K562 (cell line): ENCODE results near the gene SRC. TPM values are rescaled to one million over a fixed set of nuclear protein-coding genes. Genes with fewer than 3 reads are reported as not detected.

Source experiments
- CREB1 ChIP-seq, 2 experiments: sonication (generic) in 1 of 2; formaldehyde crosslinking in 1 of 2; IDR thresholded peaks; 2 replicates each; pipeline versions ENCODE4 v1.6.1 to v1.8.0; 2012 to 2022; ENCODE audit warnings: inconsistent platforms in 1 of 2, mild to moderate bottlenecking in 1 of 2, missing genetic modification reagents in 1 of 2, moderate library complexity in 1 of 2
- CUX1 ChIP-seq: fragments of 200-800 bp; sonication (Bioruptor generic); IDR thresholded peaks from 2 replicates; pipeline ENCODE4 v1.6.1; 2016; ENCODE audit warnings: missing genetic modification characterization, missing compliant biosample characterization
- GATA2 ChIP-seq: sonication (generic); formaldehyde crosslinking; IDR thresholded peaks from 2 replicates; pipeline ENCODE4 v1.4.0; 2020; ENCODE audit warnings: mild to moderate bottlenecking, missing genetic modification reagents
- IRF2 ChIP-seq: sonication (generic); formaldehyde crosslinking; IDR thresholded peaks from 2 replicates; pipeline ENCODE4 v1.8.1; 2022; ENCODE audit warnings: mild to moderate bottlenecking, missing genetic modification reagents
- MLLT1 ChIP-seq, 2 experiments: fragments of 450-650 bp; IDR thresholded peaks; 2 replicates each; pipeline ENCODE4 v1.6.1; 2016
- MYC ChIP-seq, 2 experiments: fragments of 250-450 bp in 1 of 2; sonication (Bioruptor Pico) in 1 of 2; IDR thresholded peaks; 2 replicates each; pipeline versions ENCODE4 v1.5.1 to v1.6.1; 2012 to 2021; ENCODE audit warnings: low read depth in 2 of 2, borderline replicate concordance in 1 of 2, improper control_type of control experiment in 1 of 2, low read length in 1 of 2, mild to moderate bottlenecking in 1 of 2, moderate library complexity in 1 of 2
- NFE2L1 ChIP-seq: fragments of 450-650 bp; IDR thresholded peaks from 2 replicates; pipeline ENCODE4 v1.6.1; 2016; ENCODE audit warnings: missing genetic modification characterization, low read depth, mild to moderate bottlenecking, missing compliant biosample characterization, moderate library complexity, borderline replicate concordance
- PHF8 ChIP-seq: fragments of 200-600 bp; sonication (generic); IDR thresholded peaks from 2 replicates; pipeline ENCODE4 v1.6.1; 2012; ENCODE audit warnings: mixed run types, mild to moderate bottlenecking, inconsistent platforms, low read length, moderate library complexity, borderline replicate concordance
- RBFOX2 ChIP-seq: fragments of 200-400 bp; formaldehyde crosslinking; IDR thresholded peaks from 2 replicates; pipeline ENCODE4 v1.6.1; 2017; ENCODE audit warnings: low read depth, mild to moderate bottlenecking, low read length, moderate library complexity
- RUNX1 ChIP-seq: sonication (generic); IDR thresholded peaks from 2 replicates; pipeline ENCODE4 v1.6.1; 2016; ENCODE audit warnings: antibody characterized with exemption, low read depth
- SIRT6 ChIP-seq: IDR thresholded peaks from one replicate; pipeline ENCODE4 v1.6.1; 2012; ENCODE audit warnings: low read depth, mild to moderate bottlenecking, control low read depth, inconsistent platforms, low read length, moderate library complexity
- ZEB2 ChIP-seq: fragments of 450-650 bp; IDR thresholded peaks from 2 replicates; pipeline ENCODE4 v1.6.1; 2016
- ZNF12 ChIP-seq: sonication (generic); formaldehyde crosslinking; IDR thresholded peaks from 2 replicates; pipeline ENCODE4 v1.4.0; 2020; ENCODE audit warnings: mild to moderate bottlenecking, missing genetic modification reagents
- polyA plus RNA-seq, 8 experiments: library from polyadenylated mRNA; depleted of rRNA in 4 of 8; stranded (reverse) in 5 of 8; unstranded in 3 of 8; fragments of >200 nt; fragmentation: Nextera tagmentation in 2 of 8; fragmentation: Illumina TruSeq in 1 of 8; extraction: Ambion mirVana in 2 of 8; extraction: Trizol in 1 of 8; gene quantifications; 2 replicates each; pipeline versions ENCODE4 v1.2.1 to v1.2.3, GENCODE V29; 2011 to 2014; ENCODE audit warnings: inconsistent platforms in 1 of 8, missing spikeins in 1 of 8
- total RNA-seq, 7 experiments: library from RNA; depleted of rRNA in 6 of 7; stranded (reverse); fragments of >200 nt in 6 of 7; fragmentation: Illumina TruSeq in 2 of 7; extraction: Trizol in 2 of 7; gene quantifications; 2 replicates each; pipeline versions ENCODE4 v1.2.1 to v1.2.3, GENCODE V29; 2011 to 2021; ENCODE audit warnings: low replicate concordance in 1 of 7
- TF ChIP-seq, protein P1 (sequence below): sonication (generic); formaldehyde crosslinking; IDR thresholded peaks from 2 replicates; pipeline ENCODE4 v1.8.0; 2022; ENCODE audit warnings: mild to moderate bottlenecking, missing genetic modification reagents

SRC gene
- total and polyA plus RNA-seq, 9 of the 15 experiments (the other 6 are each of a cell fraction or from before 2014, with no cell fraction given): 0.06 to 8.5 (median 3.1) TPM

DNA sequence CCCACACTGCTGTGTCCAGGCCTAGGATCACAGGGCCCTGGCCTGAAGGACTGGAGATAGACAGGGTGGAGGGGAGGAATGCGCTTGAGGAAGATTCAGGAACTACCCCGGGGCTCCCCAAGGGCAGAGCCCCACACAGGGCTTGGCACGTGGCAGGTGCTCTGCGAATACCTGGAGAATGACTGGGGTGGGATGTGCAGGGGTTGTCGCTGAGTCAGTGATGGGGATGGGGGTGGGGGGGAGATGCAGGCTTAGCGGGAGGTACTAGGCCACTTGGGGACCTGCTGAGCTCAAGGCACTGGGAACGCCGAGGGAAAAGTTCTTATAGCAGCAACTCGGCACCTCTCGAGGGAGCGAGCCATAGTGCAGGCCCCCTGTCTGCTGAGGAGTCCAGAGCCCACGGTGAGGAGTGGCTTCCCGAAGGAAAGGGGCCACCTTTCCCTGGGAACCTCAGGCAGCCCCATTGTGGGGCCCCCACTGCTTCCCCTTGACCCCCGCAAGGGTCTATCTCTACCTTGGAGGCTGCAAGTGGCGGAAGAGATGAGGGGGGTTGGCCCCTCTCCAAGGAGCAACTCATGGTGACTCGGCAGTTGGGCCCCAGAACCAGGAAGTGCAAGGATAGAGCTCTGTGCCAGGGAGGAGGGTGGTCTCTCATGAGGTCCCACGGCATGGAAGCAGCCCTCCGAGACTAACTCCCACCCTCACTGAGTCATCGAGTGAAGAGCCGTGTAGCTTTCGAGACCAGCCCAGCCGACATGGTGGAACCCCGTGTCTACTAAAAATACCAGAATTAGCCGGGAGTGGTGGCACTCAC lies 33.1 kb downstream of the SRC start (continued):
- no peak for TF ChIP-seq ZEB2
- no peak for TF ChIP-seq CREB1 (IDR thresholded peaks at IDR 0.05)
- TF ChIP-seq CREB1 (CRISPR knock-in tag; IDR thresholded peaks at IDR 0.05): no peak
- TF ChIP-seq IRF2: no peak
- TF ChIP-seq, protein P1, sequence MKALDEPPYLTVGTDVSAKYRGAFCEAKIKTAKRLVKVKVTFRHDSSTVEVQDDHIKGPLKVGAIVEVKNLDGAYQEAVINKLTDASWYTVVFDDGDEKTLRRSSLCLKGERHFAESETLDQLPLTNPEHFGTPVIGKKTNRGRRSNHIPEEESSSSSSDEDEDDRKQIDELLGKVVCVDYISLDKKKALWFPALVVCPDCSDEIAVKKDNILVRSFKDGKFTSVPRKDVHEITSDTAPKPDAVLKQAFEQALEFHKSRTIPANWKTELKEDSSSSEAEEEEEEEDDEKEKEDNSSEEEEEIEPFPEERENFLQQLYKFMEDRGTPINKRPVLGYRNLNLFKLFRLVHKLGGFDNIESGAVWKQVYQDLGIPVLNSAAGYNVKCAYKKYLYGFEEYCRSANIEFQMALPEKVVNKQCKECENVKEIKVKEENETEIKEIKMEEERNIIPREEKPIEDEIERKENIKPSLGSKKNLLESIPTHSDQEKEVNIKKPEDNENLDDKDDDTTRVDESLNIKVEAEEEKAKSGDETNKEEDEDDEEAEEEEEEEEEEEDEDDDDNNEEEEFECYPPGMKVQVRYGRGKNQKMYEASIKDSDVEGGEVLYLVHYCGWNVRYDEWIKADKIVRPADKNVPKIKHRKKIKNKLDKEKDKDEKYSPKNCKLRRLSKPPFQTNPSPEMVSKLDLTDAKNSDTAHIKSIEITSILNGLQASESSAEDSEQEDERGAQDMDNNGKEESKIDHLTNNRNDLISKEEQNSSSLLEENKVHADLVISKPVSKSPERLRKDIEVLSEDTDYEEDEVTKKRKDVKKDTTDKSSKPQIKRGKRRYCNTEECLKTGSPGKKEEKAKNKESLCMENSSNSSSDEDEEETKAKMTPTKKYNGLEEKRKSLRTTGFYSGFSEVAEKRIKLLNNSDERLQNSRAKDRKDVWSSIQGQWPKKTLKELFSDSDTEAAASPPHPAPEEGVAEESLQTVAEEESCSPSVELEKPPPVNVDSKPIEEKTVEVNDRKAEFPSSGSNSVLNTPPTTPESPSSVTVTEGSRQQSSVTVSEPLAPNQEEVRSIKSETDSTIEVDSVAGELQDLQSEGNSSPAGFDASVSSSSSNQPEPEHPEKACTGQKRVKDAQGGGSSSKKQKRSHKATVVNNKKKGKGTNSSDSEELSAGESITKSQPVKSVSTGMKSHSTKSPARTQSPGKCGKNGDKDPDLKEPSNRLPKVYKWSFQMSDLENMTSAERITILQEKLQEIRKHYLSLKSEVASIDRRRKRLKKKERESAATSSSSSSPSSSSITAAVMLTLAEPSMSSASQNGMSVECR (CRISPR knock-in tag): no peak
- TF ChIP-seq PHF8: peak; percentile 26; the same call in 1 of the 2 replicates
- TF ChIP-seq NFE2L1 (tag): peak; percentile 25; the same call in 1 of the 2 replicates
- peak; percentile 76 for TF ChIP-seq RBFOX2
- TF ChIP-seq MLLT1 (IDR thresholded peaks at IDR 0.05): 0 out of 4 replicates have a peak, but pooled peaks of 1 of the 2 experiments have one; percentile 10
- no peak for TF ChIP-seq SIRT6
- TF ChIP-seq CUX1 (CRISPR knock-in tag): no peak
- TF ChIP-seq RUNX1: no peak
- no peak; the same call in 1 of the 2 replicates for TF ChIP-seq MYC (IDR thresholded peaks at IDR 0.05; ENCODE audit: low read depth, low read length)
- TF ChIP-seq MYC (CRISPR knock-in tag; IDR thresholded peaks at IDR 0.05; ENCODE audit: borderline replicate concordance, low read depth): no peak
- TF ChIP-seq ZNF12: peak; percentile 80
- TF ChIP-seq GATA2 (CRISPR knock-in tag): no peak
